IMR-90 (cell line): Measurements from ENCODE around the gene CNTN5. TPM values are rescaled to one million over a fixed set of nuclear protein-coding genes. Genes with fewer than 3 reads are reported as not detected.

Experiments used
- ATAC-seq: fragments of 200-7000 bp; cut with Tn5 transposase; 2 replicates; pipeline ENCODE4 v1.9.1; 2020; ENCODE audit warnings: low read depth, mild to moderate bottlenecking, moderate library complexity
- BruUV-seq: library from RNA; stranded (reverse); fragments of 400-500 nt; replicated peaks from 2 replicates; lab custom pipeline; 2021; lab: Mats Ljungman, UMichigan
- CTCF ChIA-PET: fragments of 300-600 bp; formaldehyde crosslinking; extraction: SDS; loops from one replicate; lab custom pipeline; 2021; ENCODE audit warnings: antibody characterized with exemption; lab: Yijun Ruan, JAX
- POLR2A ChIA-PET: fragments of 300-600 bp; sonication (Branson Sonifier 250); formaldehyde crosslinking; loops from one replicate; lab custom pipeline; 2022; ENCODE audit warnings: antibody characterized with exemption; ENCODE audit not compliant: unreplicated experiment; lab: Charles Lee
- DNase-seq: peaks from one replicate; pipeline ENCODE4 v3.0.0; 2013
- H2AFZ ChIP-seq: replicated peaks from 2 replicates; pipeline ENCODE3; 2013; ENCODE audit warnings: low read length, mild to moderate bottlenecking; ENCODE audit not compliant: poor library complexity
- H2AK5ac ChIP-seq: 2 replicates; pipeline ENCODE4 v1.6.1; 2013; ENCODE audit warnings: low read depth, low read length, inconsistent platforms
- H2AK9ac ChIP-seq: replicated peaks from 2 replicates; pipeline ENCODE3; 2013; ENCODE audit warnings: mild to moderate bottlenecking, low read depth, low read length, moderate library complexity; ENCODE audit not compliant: poor library complexity
- H2BK120ac ChIP-seq: 2 replicates; pipeline ENCODE4 v1.6.1; 2013; ENCODE audit warnings: low read depth, low read length, inconsistent platforms
- H2BK15ac ChIP-seq: 3 replicates; pipeline ENCODE4 v1.6.1; 2013; ENCODE audit warnings: low read depth, low read length, inconsistent platforms
- H2BK20ac ChIP-seq: 2 replicates; pipeline ENCODE4 v1.6.1; 2013; ENCODE audit warnings: low read depth, mild to moderate bottlenecking, inconsistent platforms, low read length, moderate library complexity
- H2BK5ac ChIP-seq: 2 replicates; pipeline ENCODE4 v1.6.1; 2013; ENCODE audit warnings: mild to moderate bottlenecking, low read depth, low read length, inconsistent platforms; ENCODE audit not compliant: poor library complexity, severe bottlenecking
- H3K14ac ChIP-seq: replicated peaks from 2 replicates; pipeline ENCODE4 v1.6.1; 2013; ENCODE audit warnings: low read depth, low read length, inconsistent platforms
- H3K18ac ChIP-seq: 2 replicates; pipeline ENCODE4 v1.6.1; 2013; ENCODE audit warnings: low read depth, low read length, control low read depth
- H3K23ac ChIP-seq: 2 replicates; pipeline ENCODE4 v1.6.1; 2013; ENCODE audit warnings: low read depth, low read length, inconsistent platforms
- H3K27ac ChIP-seq: 2 replicates; pipeline ENCODE4 v1.5.1; 2013; ENCODE audit warnings: mild to moderate bottlenecking, control low read depth, low read length; ENCODE audit not compliant: insufficient read depth
- H3K27me3 ChIP-seq: 2 replicates; pipeline ENCODE4 v1.6.1; 2013; ENCODE audit warnings: low read length; ENCODE audit not compliant: control insufficient read depth, insufficient read depth
- H3K36me3 ChIP-seq: 2 replicates; pipeline ENCODE4 v1.6.1; 2013; ENCODE audit warnings: low read length, mixed read lengths; ENCODE audit not compliant: control insufficient read depth, insufficient read depth
- H3K4ac ChIP-seq: 2 replicates; pipeline ENCODE4 v1.6.1; 2013; ENCODE audit warnings: low read depth, low read length, inconsistent platforms
- H3K4me1 ChIP-seq: 2 replicates; pipeline ENCODE4 v1.6.1; 2013; ENCODE audit warnings: low read length, mixed read lengths; ENCODE audit not compliant: control insufficient read depth, insufficient read depth
- H3K4me2 ChIP-seq: 2 replicates; pipeline ENCODE4 v1.6.1; 2013; ENCODE audit warnings: low read depth, mild to moderate bottlenecking, control low read depth, low read length, moderate library complexity
- H3K4me3 ChIP-seq: 2 replicates; pipeline ENCODE4 v1.5.1; 2013; ENCODE audit warnings: low read depth, mild to moderate bottlenecking, control low read depth, low read length, moderate library complexity; ENCODE audit not compliant: insufficient read depth
- H3K56ac ChIP-seq: 2 replicates; pipeline ENCODE4 v1.6.1; 2013; ENCODE audit warnings: low read length, inconsistent platforms; ENCODE audit not compliant: insufficient read depth; ENCODE audit errors: extremely low read depth
- H3K79me1 ChIP-seq, 2 experiments: 2 replicates each; pipeline ENCODE4 v1.6.1; 2013; ENCODE audit warnings: low read length in 2 of 2, inconsistent platforms in 1 of 2, low read depth in 1 of 2
- H3K9ac ChIP-seq: 2 replicates; pipeline ENCODE4 v1.6.1; 2013; ENCODE audit warnings: low read depth, low read length, control low read depth
- H3K9me1 ChIP-seq: 2 replicates; pipeline ENCODE4 v1.6.1; 2013; ENCODE audit warnings: low read length, inconsistent platforms; ENCODE audit not compliant: insufficient read depth
- H3K9me3 ChIP-seq: 2 replicates; pipeline ENCODE4 v1.6.1; 2013; ENCODE audit warnings: low read length; ENCODE audit not compliant: control insufficient read depth, insufficient read depth
- H4K20me1 ChIP-seq: 2 replicates; pipeline ENCODE4 v1.6.1; 2013; ENCODE audit warnings: low read length, inconsistent platforms; ENCODE audit not compliant: insufficient read depth
- H4K5ac ChIP-seq: 2 replicates; pipeline ENCODE4 v1.6.1; 2013; ENCODE audit warnings: mild to moderate bottlenecking, low read depth, low read length, control low read depth
- H4K8ac ChIP-seq, 2 experiments: 2 replicates each; pipeline ENCODE4 v1.6.1; 2013; ENCODE audit warnings: low read depth in 2 of 2, low read length in 2 of 2, control low read depth in 1 of 2, inconsistent platforms in 1 of 2
- H4K91ac ChIP-seq: 2 replicates; pipeline ENCODE4 v1.6.1; 2013; ENCODE audit warnings: low read depth, low read length, inconsistent platforms; ENCODE audit not compliant: insufficient read depth
- BHLHE40 ChIP-seq: fragments of 150-350 bp; IDR thresholded peaks from 2 replicates; pipeline ENCODE4 v1.6.1; 2016; ENCODE audit warnings: mild to moderate bottlenecking, low read depth, low read length
- MAZ ChIP-seq: IDR thresholded peaks from 2 replicates; pipeline ENCODE4 v1.6.1; 2012; ENCODE audit warnings: low read depth, mild to moderate bottlenecking, low read length, improper control_type of control experiment, moderate library complexity, borderline replicate concordance
- MXI1 ChIP-seq: IDR thresholded peaks from 2 replicates; pipeline ENCODE4 v1.6.1; 2012; ENCODE audit warnings: low read depth, mild to moderate bottlenecking, low read length, moderate library complexity, borderline replicate concordance
- RAD21 ChIP-seq: IDR thresholded peaks from 2 replicates; pipeline ENCODE4 v1.6.1; 2012; ENCODE audit warnings: low read length, improper control_type of control experiment
- dilution Hi-C: fragments of 300-500 bp; cut with HindIII; formaldehyde crosslinking; loops from one replicate; pipeline ENCODE4 v1.14.3; 2018; ENCODE audit warnings: low sequenced_read_pairs; ENCODE audit not compliant: unreplicated experiment
- in situ Hi-C: fragments of 300-500 bp; cut with MboI; formaldehyde crosslinking; loops from 3 replicates; pipeline ENCODE4 v1.14.3; 2019; ENCODE audit warnings: low sequenced_read_pairs, inconsistent platforms, mixed read lengths
- intact Hi-C: fragments of 100-400 bp; cut with micrococcal nuclease; formaldehyde crosslinking; loops from 2 replicates; pipeline ENCODE4 v1.10.0; 2022
- polyA plus RNA-seq, 3 experiments: library from polyadenylated mRNA; depleted of rRNA; stranded (reverse); fragments of >200 nt; gene quantifications; 2 replicates each; pipeline ENCODE4 v1.2.3, GENCODE V29; 2012; ENCODE audit warnings: low replicate concordance in 1 of 3
- total RNA-seq: library from RNA; depleted of rRNA; stranded (reverse); fragments of >200 nt; gene quantifications from 2 replicates; pipeline ENCODE4 v1.2.3, GENCODE V29; 2012

Gene CNTN5
- total and polyA plus RNA-seq, 2 of the 4 experiments (the other 2 are of a cell fraction), result not detected

- Histone ChIP-seq H4K8ac (no peak overlapping the region), H4K5ac (no peak overlapping the region), H3K9me1 (no peaks in the 10 kb centered on the region), H3K4me1 (no peaks in the 10 kb centered on the region), H2BK15ac (no peak overlapping the region), H3K14ac (no peak overlapping the region), H3K23ac (no peak overlapping the region), H2BK20ac (no peak overlapping the region), H2AFZ (no peak overlapping the region), H3K36me3 (no peaks in the 10 kb centered on the region), H4K91ac (no peak overlapping the region), H3K9me3 (0 out of 2 replicates have a peak, but pooled peaks cover 2% of the 10 kb centered on the region), H2AK9ac (no peak overlapping the region), H3K56ac (no peak overlapping the region), H2BK120ac (no peak overlapping the region), H3K9ac (no peak overlapping the region), H4K20me1 (no peaks in the 10 kb centered on the region), H2AK5ac (no peak overlapping the region), H2BK5ac (no peak overlapping the region), H3K18ac (no peak overlapping the region), H3K4me2 (no peak overlapping the region), H3K79me1 (no peaks in the 10 kb centered on the region), H3K27ac (no peak overlapping the region), H3K4me3 (no peak overlapping the region), H3K4ac (no peak overlapping the region), H3K27me3 (no peaks in the 10 kb centered on the region)
- ATAC-seq (no peak), DNase-seq (no peak)
- in situ Hi-C loops (no loop called here), intact Hi-C loops (no loop called here), dilution Hi-C loops (no loop called here)
- ChIA-PET POLR2A (no interaction called here), CTCF (no interaction called here)
- TF ChIP-seq BHLHE40 (no peak), MXI1 (no peak), RAD21 (no peak), MAZ (no peak)
- BruUV-seq, result no TSS peak
These were observed 1051.4 kb downstream of the CNTN5 start for GRCh38 chr11:100072131-100072530.
